Panc1 (cell line): Measurements from ENCODE around the gene GRM2.

ENCODE experiments used
- POLR2AphosphoS5 ChIP-seq: IDR thresholded peaks from 2 replicates; pipeline ENCODE4 v1.6.1; 2012; ENCODE audit warnings: mild to moderate bottlenecking, low read depth, low read length, moderate library complexity
- TCF7L2 ChIP-seq: IDR thresholded peaks from 2 replicates; pipeline ENCODE4 v1.6.1; 2011; ENCODE audit warnings: mild to moderate bottlenecking, low read depth, low read length, inconsistent platforms
- TF ChIP-seq, protein P1 (sequence below): fragments of 450-650 bp; IDR thresholded peaks from 2 replicates; pipeline ENCODE4 v1.5.1; 2017; ENCODE audit warnings: mild to moderate bottlenecking
- TF ChIP-seq, protein P2 (sequence below), 2 experiments: IDR thresholded peaks; 2 replicates each; pipeline ENCODE4 v1.6.1; 2011 to 2012; ENCODE audit warnings: low read depth in 2 of 2, control low read depth in 1 of 2, low read length in 1 of 2, mild to moderate bottlenecking in 1 of 2, moderate library complexity in 1 of 2; ENCODE audit not compliant: insufficient read depth in 1 of 2

DNA sequence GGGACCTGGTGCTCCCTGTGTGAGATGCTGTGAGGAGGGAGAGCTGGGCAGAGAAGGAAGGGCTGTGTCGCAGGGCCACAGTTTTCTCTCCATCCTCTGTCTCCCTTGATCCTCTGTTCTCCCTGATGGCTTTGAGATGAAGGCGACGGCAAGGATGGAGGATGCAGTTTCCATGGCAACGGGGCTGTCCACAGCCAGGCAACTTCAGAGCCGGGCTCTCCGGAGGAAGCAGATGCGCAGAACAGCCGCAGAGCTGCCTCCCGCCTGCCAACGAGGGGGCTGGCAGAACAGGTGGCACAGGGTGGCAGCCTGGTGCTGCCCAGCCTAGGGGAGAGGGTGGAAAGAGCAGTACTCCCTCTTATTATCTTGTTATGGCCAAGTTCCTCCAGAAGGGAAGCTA lies 9.9 kb upstream of the GRM2 start:
- TF ChIP-seq, protein P1, sequence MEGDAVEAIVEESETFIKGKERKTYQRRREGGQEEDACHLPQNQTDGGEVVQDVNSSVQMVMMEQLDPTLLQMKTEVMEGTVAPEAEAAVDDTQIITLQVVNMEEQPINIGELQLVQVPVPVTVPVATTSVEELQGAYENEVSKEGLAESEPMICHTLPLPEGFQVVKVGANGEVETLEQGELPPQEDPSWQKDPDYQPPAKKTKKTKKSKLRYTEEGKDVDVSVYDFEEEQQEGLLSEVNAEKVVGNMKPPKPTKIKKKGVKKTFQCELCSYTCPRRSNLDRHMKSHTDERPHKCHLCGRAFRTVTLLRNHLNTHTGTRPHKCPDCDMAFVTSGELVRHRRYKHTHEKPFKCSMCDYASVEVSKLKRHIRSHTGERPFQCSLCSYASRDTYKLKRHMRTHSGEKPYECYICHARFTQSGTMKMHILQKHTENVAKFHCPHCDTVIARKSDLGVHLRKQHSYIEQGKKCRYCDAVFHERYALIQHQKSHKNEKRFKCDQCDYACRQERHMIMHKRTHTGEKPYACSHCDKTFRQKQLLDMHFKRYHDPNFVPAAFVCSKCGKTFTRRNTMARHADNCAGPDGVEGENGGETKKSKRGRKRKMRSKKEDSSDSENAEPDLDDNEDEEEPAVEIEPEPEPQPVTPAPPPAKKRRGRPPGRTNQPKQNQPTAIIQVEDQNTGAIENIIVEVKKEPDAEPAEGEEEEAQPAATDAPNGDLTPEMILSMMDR = no peak
- TF ChIP-seq POLR2AphosphoS5 (no peak), TCF7L2 (no peak)
- TF ChIP-seq, protein P2, sequence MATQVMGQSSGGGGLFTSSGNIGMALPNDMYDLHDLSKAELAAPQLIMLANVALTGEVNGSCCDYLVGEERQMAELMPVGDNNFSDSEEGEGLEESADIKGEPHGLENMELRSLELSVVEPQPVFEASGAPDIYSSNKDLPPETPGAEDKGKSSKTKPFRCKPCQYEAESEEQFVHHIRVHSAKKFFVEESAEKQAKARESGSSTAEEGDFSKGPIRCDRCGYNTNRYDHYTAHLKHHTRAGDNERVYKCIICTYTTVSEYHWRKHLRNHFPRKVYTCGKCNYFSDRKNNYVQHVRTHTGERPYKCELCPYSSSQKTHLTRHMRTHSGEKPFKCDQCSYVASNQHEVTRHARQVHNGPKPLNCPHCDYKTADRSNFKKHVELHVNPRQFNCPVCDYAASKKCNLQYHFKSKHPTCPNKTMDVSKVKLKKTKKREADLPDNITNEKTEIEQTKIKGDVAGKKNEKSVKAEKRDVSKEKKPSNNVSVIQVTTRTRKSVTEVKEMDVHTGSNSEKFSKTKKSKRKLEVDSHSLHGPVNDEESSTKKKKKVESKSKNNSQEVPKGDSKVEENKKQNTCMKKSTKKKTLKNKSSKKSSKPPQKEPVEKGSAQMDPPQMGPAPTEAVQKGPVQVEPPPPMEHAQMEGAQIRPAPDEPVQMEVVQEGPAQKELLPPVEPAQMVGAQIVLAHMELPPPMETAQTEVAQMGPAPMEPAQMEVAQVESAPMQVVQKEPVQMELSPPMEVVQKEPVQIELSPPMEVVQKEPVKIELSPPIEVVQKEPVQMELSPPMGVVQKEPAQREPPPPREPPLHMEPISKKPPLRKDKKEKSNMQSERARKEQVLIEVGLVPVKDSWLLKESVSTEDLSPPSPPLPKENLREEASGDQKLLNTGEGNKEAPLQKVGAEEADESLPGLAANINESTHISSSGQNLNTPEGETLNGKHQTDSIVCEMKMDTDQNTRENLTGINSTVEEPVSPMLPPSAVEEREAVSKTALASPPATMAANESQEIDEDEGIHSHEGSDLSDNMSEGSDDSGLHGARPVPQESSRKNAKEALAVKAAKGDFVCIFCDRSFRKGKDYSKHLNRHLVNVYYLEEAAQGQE (IDR thresholded peaks at IDR 0.05; ENCODE audit: insufficient read depth in 1 of 2, low read depth in 2 of 2, low read length in 1 of 2) = no peak
